HG03469 (cell line): ENCODE measurements around the gene DNAJC7.

Experiments used
- ATAC-seq: cut with Tn5 transposase; IDR thresholded peaks from one replicate; pipeline ENCODE4 v1.9.1; 2021; ENCODE audit warnings: mild to moderate bottlenecking, moderate library complexity, moderate number of reproducible peaks; ENCODE audit not compliant: unreplicated experiment

DNAJC7 gene

DNA sequence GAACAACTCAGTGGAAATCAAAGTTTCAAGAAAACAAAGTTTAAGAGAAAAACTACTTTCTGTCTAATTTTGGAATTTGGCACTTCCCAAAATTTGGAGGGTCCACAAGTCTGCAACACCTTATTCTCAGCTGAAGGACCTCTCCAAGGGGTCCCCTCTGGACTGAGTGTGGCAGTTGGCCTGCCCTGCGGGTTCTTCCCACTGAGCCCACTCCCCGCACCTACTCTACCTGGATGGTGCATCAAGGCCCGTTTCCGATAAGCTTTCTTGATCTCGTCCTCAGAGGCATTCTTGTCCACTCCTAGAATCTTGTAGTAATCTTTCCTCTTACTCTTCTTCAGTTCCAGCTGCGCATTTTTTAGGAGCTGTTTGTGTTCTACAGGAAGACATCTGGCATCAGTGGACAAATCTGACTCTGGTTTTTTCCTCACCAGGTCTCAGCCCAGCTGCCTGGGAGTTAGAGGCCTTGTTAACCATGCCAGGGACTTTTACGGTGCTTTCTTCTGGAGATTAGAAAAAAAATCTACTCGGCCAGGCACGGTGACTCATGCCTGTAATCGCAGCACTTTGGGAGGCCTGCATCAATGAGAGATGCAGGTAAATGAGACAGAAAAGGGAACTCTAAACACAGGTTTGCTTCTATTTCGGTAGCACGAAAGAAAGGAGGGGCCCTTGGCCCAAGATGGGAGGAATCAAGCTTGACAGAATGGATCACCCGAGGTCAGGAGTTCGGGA, 35.0 kb downstream of the DNAJC7 start:
- ATAC-seq, result no peak

DNA sequence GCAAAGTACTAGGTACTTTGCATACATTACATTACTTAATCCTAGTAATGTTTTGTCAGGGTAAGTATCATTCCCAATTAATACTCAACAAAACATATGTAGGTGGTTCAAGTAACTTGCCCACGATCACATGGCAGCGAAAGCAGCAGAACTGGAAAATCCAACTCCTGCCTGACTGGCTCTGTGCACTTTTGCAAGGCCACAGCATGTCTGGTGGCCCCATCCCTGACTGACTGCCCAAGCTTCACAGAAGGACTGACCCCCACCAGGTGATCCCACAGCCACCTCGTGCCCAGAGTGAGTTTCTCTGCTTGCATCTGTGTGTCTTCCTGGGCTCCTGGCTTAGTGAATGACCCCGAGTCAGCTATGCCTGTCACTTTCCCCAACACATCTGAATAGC, 39.2 kb downstream of the DNAJC7 start:
- no peak for ATAC-seq

DNA sequence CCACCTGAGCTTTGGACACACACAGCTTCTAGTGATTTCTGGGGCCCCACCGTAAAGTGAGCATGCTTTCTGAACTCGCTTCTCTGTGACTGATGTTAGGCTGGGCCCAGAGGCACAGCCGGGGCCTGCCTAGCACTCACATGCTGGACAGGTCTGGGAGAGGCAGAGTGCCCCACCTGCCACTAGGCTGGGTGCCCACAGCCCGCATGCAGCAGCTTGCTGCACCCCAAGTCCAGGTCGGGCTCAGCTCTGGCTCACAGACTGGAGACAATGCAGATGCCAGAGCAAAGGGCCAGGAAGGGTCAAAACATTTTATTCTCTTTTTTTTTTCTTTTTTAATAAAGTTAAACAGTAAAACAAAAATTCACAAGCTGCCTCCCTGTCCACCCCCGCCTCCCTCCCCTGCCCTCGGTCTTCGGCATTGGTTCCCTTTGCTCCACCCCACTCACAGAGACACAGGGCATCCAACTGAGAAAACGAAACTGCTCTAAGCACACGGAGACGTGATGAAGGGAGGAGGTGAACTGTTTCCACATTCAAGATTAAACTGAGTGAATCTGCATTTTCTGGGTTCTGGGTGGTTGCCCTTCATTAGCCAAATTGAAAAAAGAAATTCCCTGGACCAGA, 41.0 kb downstream of the DNAJC7 start:
- no peak for ATAC-seq

DNA sequence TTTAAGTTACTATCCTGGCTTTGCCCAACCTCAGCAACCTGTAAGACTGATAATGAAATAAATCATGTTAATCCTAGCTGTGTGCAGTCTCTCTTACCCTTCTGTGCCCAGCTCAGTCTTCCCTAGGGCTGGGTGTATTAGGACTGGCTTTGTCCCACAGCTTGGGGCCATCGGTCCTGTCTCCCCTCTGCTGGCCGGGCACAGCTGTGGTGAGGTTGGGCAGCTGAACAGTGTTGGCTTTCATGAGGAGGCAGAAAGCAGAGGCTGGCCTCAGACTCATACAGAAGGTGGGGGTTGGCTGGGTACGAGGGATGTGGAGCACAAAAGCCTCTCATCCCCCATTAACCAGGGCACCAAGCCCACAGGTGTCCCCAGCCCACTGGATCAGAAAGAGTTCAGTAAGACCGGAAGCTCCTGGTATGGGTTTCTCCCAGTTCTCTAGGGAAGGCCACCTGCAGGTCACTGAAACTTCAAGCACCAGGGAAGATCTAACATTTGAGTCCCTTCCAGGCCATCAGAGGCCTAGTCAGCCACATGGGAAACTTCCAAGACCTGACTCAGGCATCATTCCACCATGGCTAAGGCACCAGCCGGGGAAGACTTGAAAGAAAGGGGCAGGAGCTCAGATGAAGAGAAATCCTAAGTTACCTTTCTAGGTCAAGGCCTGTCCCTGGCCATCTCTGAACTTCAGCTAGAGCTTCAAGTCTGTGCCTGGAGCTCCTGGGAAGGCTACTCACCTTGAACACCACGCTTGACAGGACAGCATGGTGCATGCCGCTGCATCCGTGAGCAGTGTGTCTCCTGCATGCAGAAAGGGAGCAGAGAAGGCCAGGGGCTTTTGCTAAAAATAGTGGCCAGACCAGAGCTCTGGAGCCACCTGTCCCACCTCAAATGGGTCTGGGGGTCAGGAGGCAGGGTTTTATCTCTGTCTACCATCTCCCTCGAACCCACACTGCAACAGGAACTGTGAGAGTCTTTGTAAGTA, 41.8 kb downstream of the DNAJC7 start:
- ATAC-seq, result no peak

DNA sequence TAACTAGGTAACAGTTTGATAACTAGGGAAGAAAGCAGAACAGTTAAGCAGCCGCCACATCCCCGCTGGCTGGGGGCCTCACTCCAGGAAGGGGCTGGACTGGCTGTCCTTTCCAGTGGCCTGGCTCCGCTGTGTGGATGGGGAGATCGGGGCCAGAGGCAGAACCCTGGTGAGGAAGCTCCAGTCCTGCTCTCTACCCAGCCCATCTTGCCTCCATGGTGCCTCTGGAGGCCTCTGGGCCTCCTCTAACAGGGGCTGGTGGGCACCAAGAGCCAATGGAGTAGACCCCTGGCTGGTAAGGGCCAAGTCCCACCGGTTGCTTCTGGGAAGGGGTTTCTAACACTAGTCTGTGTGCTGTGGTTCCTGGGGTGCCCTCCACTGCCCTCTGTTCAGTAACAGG, 42.6 kb downstream of the DNAJC7 start:
- ATAC-seq, result no peak

DNA sequence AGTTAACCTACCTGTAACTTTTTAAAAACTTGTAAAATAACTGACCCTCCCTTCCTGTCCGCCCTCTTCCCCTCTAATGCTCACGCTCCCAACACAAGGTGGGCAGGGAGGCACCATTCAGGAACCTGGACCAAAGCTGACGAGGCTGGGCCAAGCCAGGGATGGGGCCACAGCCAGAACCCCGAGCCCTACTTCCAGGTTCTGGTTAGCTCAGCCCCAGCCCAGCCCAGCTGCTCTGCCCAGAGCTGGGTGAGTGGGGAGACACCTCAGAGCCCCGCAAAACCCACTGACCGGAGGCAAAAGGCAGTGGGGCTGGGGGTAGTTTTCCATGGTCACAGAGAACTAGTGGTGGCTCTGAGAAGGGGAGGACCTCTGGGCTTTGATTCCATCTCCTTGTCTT, 43.2 kb downstream of the DNAJC7 start:
- no peak for ATAC-seq

DNA sequence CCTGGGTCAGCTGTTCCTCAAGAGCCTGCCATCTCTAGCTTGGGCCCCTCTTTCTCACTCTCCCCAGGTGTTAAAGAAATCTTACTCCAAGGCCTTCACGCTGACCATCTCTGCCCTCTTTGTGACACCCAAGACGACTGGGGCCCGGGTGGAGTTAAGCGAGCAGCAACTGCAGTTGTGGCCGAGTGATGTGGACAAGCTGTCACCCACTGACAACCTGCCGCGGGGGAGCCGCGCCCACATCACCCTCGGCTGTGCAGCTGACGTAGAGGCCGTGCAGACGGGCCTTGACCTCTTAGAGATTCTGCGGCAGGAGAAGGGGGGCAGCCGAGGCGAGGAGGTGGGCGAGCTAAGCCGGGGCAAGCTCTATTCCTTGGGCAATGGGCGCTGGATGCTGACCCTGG, 43.8 kb downstream of the DNAJC7 start:
- no peak for ATAC-seq

DNA sequence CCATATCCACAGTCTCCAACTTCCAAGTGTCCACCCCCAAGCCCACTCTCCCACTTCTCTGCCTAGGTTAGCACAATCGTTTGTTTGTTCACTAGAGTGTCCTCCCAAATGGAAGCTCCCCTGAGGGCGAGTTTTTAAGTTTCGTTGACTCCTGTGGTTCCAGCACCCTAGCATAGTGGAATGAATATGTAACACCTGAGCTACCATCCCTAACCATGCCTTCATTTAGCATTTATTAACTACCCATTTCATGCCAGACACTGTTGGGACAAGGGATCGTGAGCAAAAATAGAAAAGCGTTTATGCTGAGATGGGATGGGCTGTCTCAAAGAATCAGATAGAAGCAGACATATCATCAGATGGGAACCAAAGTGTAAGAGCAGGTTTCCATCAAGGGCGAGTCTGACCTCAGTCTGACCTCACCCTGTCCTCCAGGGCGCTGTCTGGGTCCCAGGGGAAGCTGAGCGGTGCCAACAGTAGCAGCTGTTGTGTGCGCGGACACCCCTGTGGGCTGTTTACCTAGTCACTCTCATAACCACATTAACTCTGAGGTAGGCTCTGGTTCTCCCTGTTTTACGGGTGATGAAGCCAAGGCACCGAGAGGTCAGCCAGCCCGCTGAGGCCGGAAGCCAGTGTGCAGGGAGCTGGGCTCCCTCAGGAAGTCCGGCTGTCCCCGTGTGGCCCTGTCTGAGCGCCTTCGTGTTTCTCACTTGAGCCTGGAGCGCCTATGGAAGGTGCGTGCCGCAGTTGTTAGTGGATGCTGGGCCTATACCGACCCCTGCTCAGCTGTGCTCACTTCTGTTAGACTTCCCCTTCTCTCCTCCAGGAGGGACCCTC, 44.5 kb downstream of the DNAJC7 start:
- ATAC-seq, result no peak

DNA sequence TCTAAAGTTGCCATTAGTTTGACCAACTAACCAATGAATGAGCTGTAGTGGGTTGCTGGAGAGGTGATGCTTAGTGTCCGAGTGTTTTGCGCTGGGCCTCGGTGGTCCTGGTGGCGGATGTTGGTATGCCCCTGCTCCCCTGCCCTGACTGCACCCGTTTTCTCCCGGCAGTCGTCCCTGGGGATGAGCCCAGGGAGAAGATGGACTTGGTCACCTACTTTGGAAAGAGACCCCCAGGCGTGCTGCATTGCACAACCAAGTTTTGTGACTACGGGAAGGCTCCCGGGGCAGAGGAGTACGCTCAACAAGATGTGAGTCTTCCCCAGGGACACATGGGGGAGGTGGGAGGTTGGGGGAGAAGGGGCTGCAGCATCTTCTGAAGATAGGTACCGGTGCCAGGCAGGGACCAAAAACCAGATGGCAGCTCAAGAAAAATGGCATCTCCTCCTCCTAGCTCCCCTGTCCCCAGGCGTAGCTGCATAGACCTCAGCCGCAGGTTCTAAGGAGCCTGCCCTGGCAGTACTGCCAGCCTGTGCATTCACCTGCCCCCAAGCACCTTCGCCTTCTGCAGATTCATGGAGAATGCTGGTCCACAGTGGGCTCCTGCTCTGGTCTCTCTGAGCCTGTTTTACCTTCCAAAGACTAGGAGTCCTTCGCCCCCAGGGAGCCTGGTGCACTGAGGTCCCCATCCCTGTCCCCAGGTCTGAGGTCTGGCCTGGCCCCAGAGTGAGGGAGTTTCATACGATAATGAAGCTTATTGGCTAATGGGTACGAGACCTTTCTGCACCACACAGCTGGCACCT, 45.3 kb downstream of the DNAJC7 start:
- no peak for ATAC-seq

DNA sequence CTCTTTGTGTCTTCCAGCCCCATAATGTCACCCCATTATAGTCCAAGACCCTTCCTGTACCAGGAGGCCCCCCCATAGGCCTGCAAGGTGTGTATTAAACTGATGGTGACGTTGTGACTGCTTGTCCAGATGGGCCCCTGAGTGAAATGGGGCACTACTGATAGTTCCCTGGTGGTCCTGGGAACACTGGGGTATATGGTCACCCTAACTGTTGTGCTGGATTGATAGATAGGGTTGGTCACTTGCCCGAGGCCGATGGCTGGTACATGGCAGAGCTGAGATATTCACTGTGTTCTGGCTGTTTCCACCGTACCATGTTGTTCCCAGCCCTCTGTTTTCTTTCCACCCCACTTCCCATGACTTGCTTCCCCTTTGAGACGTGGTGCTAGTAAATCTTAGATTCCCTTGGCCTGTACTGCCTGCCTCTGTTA, 46.3 kb downstream of the DNAJC7 start:
- ATAC-seq, result no peak

DNA sequence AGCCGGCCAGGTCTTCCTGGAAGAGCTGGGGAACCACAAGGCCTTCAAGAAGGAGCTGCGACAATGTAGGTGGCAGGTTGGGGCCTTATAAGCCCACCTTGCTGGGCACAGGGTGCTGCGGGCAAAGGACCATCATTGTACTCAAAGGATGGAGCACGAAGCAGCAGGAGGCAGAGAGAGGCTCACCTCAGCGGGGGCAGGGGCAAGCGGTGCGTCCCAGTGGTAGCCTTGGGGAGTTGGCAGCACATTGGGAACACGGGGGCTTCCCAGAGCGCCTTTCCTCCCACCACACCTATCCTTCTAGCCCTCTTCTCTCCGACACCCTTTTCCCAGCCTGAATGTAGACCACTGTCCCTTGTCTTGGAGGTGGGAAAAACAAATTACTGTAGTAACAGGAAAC, 48.6 kb downstream of the DNAJC7 start:
- ATAC-seq, result no peak

DNA sequence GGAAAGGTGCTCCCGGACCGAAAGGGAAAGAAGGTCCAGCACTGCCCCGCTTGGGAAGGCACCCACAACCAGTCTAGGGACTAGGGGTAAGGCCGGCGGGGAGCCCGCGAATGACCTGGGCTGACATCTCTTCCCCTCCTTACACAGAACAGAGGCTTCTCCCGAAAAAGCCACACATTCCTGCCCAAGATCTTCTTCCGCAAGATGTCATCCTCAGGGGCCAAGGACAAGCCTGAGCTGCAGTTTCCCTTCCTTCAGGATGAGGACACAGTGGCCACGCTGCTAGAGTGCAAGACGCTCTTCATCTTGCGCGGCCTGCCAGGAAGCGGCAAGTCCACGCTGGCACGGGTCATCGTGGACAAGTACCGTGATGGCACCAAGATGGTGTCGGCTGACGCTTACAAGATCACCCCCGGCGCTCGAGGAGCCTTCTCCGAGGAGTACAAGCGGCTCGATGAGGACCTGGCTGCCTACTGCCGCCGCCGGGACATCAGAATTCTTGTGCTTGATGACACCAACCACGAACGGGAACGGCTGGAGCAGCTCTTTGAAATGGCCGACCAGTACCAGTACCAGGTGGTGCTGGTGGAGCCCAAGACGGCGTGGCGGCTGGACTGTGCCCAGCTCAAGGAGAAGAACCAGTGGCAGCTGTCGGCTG, 49.2 kb downstream of the DNAJC7 start:
- no peak for ATAC-seq

DNA sequence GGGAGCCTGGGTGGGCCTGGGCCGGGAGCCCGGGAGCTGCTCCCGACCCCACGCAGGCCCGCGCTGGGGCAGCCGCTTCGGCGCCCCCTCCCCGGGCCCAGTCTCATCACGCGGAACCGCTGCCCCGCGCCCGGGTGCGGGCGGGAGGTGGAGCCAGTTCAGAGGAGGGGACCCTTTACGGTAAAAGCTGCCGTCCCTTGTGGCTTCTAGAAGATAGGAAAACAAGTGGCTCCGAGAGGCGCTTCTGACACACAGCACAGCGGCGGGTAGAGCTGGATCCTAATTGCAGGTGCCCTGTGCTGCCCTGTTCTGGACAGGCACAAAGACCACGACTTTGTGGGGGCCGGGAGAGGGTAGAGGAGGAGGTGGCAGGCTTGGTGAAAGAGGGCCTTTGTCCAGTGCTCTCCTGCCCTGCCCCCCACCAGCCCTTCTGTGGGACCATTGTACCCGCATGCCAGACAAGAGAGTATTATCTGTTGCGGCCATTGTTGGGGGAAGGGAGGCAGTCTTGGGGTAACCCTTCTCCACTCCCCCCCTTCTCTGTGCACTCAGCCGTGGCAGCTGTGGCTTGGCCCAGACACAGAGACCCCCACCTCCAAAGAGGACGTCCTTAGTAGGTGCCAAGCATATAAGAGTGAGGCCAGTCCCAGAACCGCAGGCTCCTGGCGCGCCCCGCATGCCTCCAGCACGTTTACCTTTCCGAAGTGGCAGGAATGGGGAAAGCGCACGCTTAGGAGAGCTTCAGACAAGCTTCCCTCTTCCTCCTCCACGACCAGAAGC, 49.9 kb downstream of the DNAJC7 start:
- no peak for ATAC-seq

DNA sequence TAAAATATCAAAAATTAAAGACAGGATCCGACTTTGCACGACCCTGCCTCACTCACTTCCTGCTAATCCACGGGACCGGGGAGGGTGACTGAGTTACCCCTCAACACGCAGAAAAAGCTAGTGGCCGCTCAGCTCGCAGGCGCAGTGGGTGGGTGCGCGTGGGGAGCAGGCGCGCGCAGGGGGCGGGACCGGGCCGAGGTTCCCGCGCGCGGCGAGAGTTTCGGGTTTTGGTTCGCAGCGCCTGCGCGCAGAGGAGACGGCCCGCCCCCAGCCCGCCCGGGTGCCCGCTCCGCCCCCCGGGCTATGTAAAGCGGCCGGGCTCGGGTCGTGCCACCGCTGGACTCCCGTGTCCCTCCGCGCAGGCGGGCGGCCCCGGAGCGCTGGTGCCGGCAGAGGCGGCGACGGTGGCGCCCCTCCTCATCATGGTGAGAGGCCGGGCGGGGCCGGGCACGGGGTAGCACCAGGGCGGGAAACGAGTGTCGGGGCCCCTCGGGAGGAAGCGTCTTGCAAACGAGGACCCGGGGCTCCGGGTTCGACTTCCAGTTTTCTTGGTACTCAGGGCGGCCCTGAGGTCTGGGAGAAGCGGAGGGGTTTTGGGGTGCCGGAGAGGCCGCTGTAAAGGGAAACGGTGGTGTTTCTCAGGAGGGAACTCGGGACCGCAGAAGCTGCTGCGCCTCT, 50.6 kb downstream of the DNAJC7 start, which contains the start of gene CNP:
Gene CNP, plus strand, starts transcription at position 333 of the 678 bp plus-strand sequence. Its CDS starts 90 bp downstream, at position 423.
- no peak for ATAC-seq

DNA sequence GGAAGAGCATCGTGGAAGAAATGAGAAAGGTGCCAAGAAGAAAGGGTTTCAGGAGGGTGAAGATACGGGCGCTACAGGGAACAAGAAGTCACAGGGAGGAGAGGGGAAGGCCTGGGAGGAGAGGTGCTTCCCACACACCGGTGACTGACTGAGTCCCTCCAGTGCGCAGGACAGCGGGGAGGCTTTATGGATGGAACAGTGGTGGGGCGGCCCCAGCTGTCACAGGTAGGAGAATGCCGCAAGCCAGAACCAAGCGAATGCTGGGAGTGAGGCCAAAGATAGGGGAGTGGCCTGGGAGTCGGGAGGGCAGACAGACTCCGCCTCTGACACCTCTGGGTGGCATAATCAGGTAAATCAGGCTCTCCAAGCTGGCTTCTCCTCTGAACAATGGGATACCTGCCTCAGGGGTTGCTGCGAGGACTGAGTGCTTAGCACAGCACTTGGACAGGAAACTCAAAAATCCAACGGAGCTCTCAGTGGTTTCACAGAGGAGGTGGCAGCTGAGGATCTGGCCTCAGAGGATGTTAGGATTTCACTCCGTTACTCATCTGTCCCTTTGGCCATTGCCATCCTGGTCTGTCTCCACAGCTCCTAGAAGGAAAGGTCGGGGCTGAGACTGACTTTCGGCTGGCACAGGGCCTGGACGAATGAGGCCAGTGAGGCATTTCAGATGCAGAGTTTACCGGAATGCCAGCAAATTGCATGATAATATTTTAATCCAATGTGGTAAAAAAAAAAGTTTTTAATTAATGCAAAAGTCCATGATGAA, 51.4 kb downstream of the DNAJC7 start:
- no peak for ATAC-seq

DNA sequence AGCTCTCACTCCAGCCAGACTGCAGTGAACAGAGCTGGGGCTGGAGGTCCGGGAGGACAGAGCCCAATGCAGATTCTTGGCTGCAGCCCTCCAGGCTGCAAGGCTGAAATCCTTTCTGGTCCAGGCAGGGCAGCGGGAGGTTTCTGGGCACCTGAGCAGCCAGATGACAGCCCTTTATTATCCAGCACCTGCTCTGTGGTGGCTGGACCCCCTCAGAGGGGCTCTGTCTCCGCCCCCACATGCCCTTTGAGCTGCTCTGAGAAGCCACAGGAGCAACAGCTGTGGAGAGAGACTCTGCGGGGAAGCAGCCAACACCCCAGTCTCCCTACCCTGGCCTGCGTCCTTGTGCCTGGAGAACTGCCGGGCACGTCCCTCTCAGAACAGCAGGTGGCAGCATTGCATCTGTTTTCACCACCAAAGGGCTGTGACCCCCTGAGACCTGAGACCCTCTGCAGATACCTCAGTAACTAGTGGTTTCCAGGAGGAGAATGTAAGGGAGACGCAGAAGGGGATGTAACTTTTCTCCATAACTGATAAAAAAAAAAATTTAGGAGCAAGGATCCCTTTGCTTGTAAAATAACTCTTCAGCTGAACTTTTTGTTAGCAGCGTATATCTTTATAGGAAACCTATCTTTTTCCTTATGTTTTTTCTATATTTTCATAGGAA, 54.3 kb downstream of the DNAJC7 start:
- no peak for ATAC-seq

DNA sequence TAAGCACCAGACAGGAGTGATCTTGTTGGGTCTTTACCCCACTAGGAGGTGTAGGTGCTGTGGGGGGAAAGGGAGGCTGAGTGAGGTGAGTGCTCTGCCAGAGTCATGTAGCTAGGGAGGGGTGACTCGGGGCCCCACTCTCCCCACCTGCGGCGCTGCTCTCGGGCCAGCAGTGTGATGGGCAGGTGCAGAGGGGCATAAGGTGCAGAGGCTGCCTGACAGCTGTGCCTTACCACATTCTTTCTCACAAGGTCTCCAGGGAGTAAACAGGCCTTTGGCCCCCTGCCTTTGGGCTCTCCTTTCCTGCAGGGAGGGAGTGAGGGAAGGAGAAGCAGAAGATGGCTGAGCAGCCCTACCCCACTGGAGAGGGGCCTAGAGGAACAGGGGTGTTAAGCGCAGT, 55.1 kb downstream of the DNAJC7 start:
- no peak for ATAC-seq
